Fibroblast of the aortic adventitia (primary cell): Measurements from ENCODE around the gene WHAMM. TPM values are rescaled to one million over a fixed set of nuclear protein-coding genes. Genes with fewer than 3 reads are reported as not detected.
"Not testable (repeated sequence)": the region's sequence is repeated elsewhere in the genome, so short reads cannot be mapped to it uniquely, and the experiment has no call there.

Experiments used
- DNase-seq: peaks from one replicate; pipeline ENCODE4 v3.0.0-alpha.2; 2010; ENCODE audit warnings: low read depth
- H3K4me3 ChIP-seq: 2 replicates; pipeline ENCODE4 v1.5.1; 2011; ENCODE audit warnings: low read depth, mild to moderate bottlenecking, control low read depth, low read length, moderate library complexity
- CTCF ChIP-seq: IDR thresholded peaks from 2 replicates; pipeline ENCODE4 v1.5.1; 2011; ENCODE audit warnings: mild to moderate bottlenecking, low read length, control low read depth, inconsistent platforms; ENCODE audit not compliant: insufficient read depth
- total RNA-seq: library from RNA; depleted of rRNA; stranded (reverse); fragments of >200 nt; gene quantifications from 2 replicates; pipeline ENCODE4 v1.2.3, GENCODE V29; 2012; ENCODE audit warnings: low replicate concordance

The WHAMM gene
- total RNA-seq, 1 donor = 4.4 TPM

- DNase-seq = no peak
- TF ChIP-seq CTCF = no peak
- no peak overlapping the region for H3K4me3 ChIP-seq
These were observed 55.5 kb downstream of the WHAMM start for GRCh38 chr15:82864967-82865366.

- not testable (repeated sequence) for DNase-seq, H3K4me3 ChIP-seq
These were observed 56.2 kb downstream of the WHAMM start for GRCh38 chr15:82865581-82865980.

- not testable (repeated sequence) for DNase-seq, H3K4me3 ChIP-seq
These were observed 56.6 kb downstream of the WHAMM start for GRCh38 chr15:82865981-82866380.

GRCh38 chr15:82870727-82871320 is 61.4 kb downstream of the WHAMM start:
- no peak overlapping the region for H3K4me3 ChIP-seq
- peak; percentile 27 for DNase-seq
- TF ChIP-seq CTCF = no peak

GRCh38 chr15:82871358-82871757 is 61.9 kb downstream of the WHAMM start:
- DNase-seq = no peak
- TF ChIP-seq CTCF = no peak
- H3K4me3 ChIP-seq = no peak overlapping the region

GRCh38 chr15:82871832-82872484 is 62.5 kb downstream of the WHAMM start:
- no peak for TF ChIP-seq CTCF
- H3K4me3 ChIP-seq = no peak overlapping the region
- DNase-seq = no peak

GRCh38 chr15:82873000-82873680 is 63.7 kb downstream of the WHAMM start:
- no peak for DNase-seq
- no peak for TF ChIP-seq CTCF
- H3K4me3 ChIP-seq = no peak overlapping the region

GRCh38 chr15:82874267-82874666 is 64.8 kb downstream of the WHAMM start:
- DNase-seq = no peak
- no peak overlapping the region for H3K4me3 ChIP-seq
- TF ChIP-seq CTCF = no peak
